ENCODE data around the gene DDAH1.

- TF ChIP-seq CTCF (IDR thresholded peaks at IDR 0.05) = no peak
- no peak for TF ChIP-seq POLR2A (IDR thresholded peaks at IDR 0.05)
Measured at GRCh38 chr1:85306236-85306635, 158.7 kb downstream of the DDAH1 start.

All from gastroesophageal sphincter (tissue), 3 donors.